Left cardiac atrium (tissue), 4 donors: ENCODE results near the gene TYW1. TPM values are rescaled to one million over a fixed set of nuclear protein-coding genes. Genes with fewer than 3 reads are reported as not detected.
"Not testable (repeated sequence)": the region's sequence is repeated elsewhere in the genome, so short reads cannot be mapped to it uniquely, and the experiment has no call there.

Experiments used
- ATAC-seq, 2 donors: fragments of 200-7000 bp; cut with Tn5 transposase; one replicate each; pipeline ENCODE4 v1.9.1; 2020; ENCODE audit warnings: mild to moderate bottlenecking in 2 of 2, moderate library complexity in 2 of 2
- DNase-seq: peaks from one replicate; pipeline ENCODE4 v3.0.0-alpha.2; 2020
- intact Hi-C, 2 donors: fragments of 100-400 bp; cut with DNase I; formaldehyde crosslinking; loops; one replicate each; pipeline versions ENCODE4 v1.14.1 to v1.15.1; 2022 to 2023
- microRNA-seq, 2 donors: library from miRNA; unstranded; fragments of <30 nt; microRNA quantifications; one replicate each; pipeline ENCODE4 v1.2.0, GENCODE V29; 2020
- total RNA-seq, 2 donors: library from RNA; stranded (reverse); fragmentation: NEBNext Ultra II Directional; extraction: Animal tissue kit (Norgen Biotek cat#: 25700); gene quantifications; one replicate each; pipeline ENCODE4 v1.2.1, GENCODE V29; 2021
- donor health status: DM: no; HTN: yes; CAD: no.
- donor health status: DM: no; HTN: yes; CAD: no; lungs with severe emphysema.
- donor health status: DM: yes; HTN: yes; CAD: no.
- donor health status: Dilated cardiomyopathy.

The TYW1 gene
- total RNA-seq, 2 donors from 2014 or later = 10.8 to 13.3 TPM

DNA sequence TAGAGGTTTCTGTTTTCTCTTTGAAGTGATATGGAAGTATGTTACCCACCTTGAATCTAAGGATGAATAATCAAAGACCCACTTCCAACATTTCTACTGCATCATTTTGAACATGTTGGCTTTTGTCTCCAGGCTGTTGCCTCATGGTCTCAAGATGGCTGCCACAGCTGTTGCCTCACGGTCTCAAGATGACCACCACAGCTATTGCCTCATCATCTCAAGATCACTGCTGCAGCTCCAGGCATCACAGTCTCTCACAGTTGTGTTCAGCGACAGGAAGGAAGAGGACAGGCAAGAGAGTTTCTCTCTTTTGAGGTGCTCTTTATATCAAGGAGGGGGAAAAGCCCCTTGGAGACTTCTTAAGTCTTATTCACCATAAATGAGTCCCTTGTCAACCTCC, 267.4 kb downstream of the TYW1 start:
- ATAC-seq, intact Hi-C loops, DNase-seq: not testable (repeated sequence)

GRCh38 chr7:67266070-67266469, 269.4 kb downstream of the TYW1 start:
- ATAC-seq, DNase-seq, intact Hi-C loops: not testable (repeated sequence)

DNA sequence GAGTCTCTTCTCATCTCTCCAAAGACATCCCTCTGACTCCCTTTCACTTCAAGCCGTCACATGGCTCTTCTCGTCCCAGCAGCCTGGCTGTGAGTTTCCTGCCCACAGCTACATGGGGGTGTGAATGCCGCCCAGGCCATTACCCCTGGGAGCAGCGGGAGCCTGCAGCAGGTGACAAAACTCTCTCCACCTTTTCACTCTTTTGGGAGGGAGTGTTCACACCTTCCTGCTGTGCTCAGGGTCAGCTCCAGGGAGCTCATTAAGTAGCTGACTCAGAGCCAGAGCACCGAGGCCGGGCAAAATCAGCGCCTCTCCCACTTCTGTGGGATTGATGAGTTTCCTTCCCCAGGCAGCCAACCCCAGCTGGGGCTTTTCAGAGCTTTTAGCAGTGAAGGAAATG, 271.3 kb downstream of the TYW1 start:
- intact Hi-C loops = no loop called here
- peak in 1 of 2 donors; percentile 53 for ATAC-seq
- no peak for DNase-seq

DNA sequence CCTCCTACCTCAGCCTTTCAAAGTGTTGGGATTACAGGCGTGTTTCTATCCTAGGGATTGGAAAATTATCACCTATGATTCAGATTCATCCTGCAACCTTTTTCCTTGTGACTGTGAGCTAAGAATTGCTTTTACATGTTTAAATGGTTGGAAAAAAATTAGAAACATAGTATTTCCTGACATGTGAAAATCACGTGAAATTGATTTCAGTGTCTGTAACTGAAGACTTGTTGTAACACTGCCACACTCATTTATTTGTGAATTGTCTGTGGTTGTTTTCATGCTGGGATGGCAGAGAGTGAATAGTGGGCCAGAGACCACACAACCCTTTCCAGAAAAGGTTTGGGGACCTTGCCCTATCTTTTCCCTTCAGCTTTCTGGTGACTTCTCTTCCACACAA, 273.3 kb downstream of the TYW1 start:
- DNase-seq, intact Hi-C loops, ATAC-seq: not testable (repeated sequence)

Small RNA genes lying within 50 kb of the gene (microRNA-seq; reads per million reads assigned to microRNA genes)
- 0 reads per million in 2 donors for gene MIR4650-1

Other genes with a start within 250 kb of the TYW1 start
- gene TMEM248, start 75.6 kb upstream of the TYW1 start, total RNA-seq = 10 to 100 TPM; 53.6 to 64.1 TPM
- gene SBDS, start 1.2 kb upstream of the TYW1 start, total RNA-seq = 100 to 1,000 TPM; 147 to 216 TPM